HEK293 (cell line): ENCODE data around the gene FMNL1.

Source experiments
- CTCF ChIA-PET: fragments of 350-600 bp; formaldehyde crosslinking; extraction: SDS; loops from one replicate; lab custom pipeline; 2021; ENCODE audit warnings: antibody characterized with exemption; lab: Yijun Ruan, JAX
- POLR2A ChIA-PET: fragments of 300-600 bp; formaldehyde crosslinking; extraction: SDS; loops from one replicate; lab custom pipeline; 2020; ENCODE audit warnings: antibody characterized with exemption, inconsistent platforms; lab: Yijun Ruan, JAX
- H3K27ac ChIP-seq: fragments of 200-500 bp; sonication (Bioruptor generic); 2 replicates; pipeline ENCODE4 v1.5.1; 2014; ENCODE audit warnings: low read depth, low read length, control low read depth, inconsistent platforms; ENCODE audit errors: extremely low read depth
- H3K36me3 ChIP-seq, 2 experiments: fragments of 200-500 bp in 1 of 2; sonication (Bioruptor generic) in 1 of 2; 1 replicate in 1 of 2; 2 replicates in 1 of 2; pipeline ENCODE4 v1.5.1; 2014 to 2017; ENCODE audit warnings: inconsistent platforms in 2 of 2, low read length in 2 of 2; ENCODE audit not compliant: control insufficient read depth in 2 of 2, insufficient read depth in 1 of 2
- H3K4me1 ChIP-seq: fragments of 200-500 bp; sonication (Bioruptor generic); 2 replicates; pipeline ENCODE4 v1.5.1; 2014; ENCODE audit warnings: mild to moderate bottlenecking, low read length, inconsistent platforms; ENCODE audit not compliant: control insufficient read depth, insufficient read depth
- H3K4me3 ChIP-seq: 2 replicates; pipeline ENCODE4 v1.5.1; 2011; ENCODE audit warnings: low read depth, mild to moderate bottlenecking, control low read depth, low read length, moderate library complexity
- H3K9me3 ChIP-seq: fragments of 200-500 bp; sonication (Bioruptor generic); 2 replicates; pipeline ENCODE4 v1.5.1; 2014; ENCODE audit warnings: low read depth, low read length, inconsistent platforms; ENCODE audit not compliant: control insufficient read depth, insufficient read depth
- BCL11A ChIP-seq: fragments of 450-650 bp; formaldehyde crosslinking; IDR thresholded peaks from 2 replicates; pipeline ENCODE4 v1.5.1; 2016; ENCODE audit warnings: low read depth, missing biosample characterization, missing genetic modification characterization
- FEZF1 ChIP-seq: fragments of 450-650 bp; formaldehyde crosslinking; IDR thresholded peaks from 2 replicates; pipeline ENCODE4 v1.5.1; 2016; ENCODE audit warnings: missing biosample characterization, missing genetic modification characterization
- GLI2 ChIP-seq: fragments of 450-650 bp; formaldehyde crosslinking; IDR thresholded peaks from 2 replicates; pipeline ENCODE4; 2017; ENCODE audit warnings: missing biosample characterization, missing genetic modification characterization, low read depth, borderline replicate concordance
- PRDM1 ChIP-seq: fragments of 450-650 bp; formaldehyde crosslinking; IDR thresholded peaks from 2 replicates; pipeline ENCODE4; 2016; ENCODE audit warnings: missing biosample characterization, missing genetic modification characterization
- SP2 ChIP-seq: fragments of 450-650 bp; formaldehyde crosslinking; IDR thresholded peaks from 2 replicates; pipeline ENCODE4 v1.5.1; 2016; ENCODE audit warnings: missing biosample characterization, missing genetic modification characterization
- TCF7L2 ChIP-seq: IDR thresholded peaks from 2 replicates; pipeline ENCODE4 v1.6.1; 2011; ENCODE audit warnings: low read depth, mild to moderate bottlenecking, inconsistent platforms, low read length, moderate library complexity, borderline replicate concordance
- ZBTB48 ChIP-seq: fragments of 450-650 bp; formaldehyde crosslinking; IDR thresholded peaks from 2 replicates; pipeline ENCODE4 v1.5.1; 2016; ENCODE audit warnings: missing biosample characterization, missing genetic modification characterization
- ZBTB8A ChIP-seq: fragments of 450-650 bp; formaldehyde crosslinking; IDR thresholded peaks from 2 replicates; pipeline ENCODE4 v1.5.1; 2016; ENCODE audit warnings: missing biosample characterization, missing genetic modification characterization
- ZNF140 ChIP-seq: fragments of 450-650 bp; formaldehyde crosslinking; IDR thresholded peaks from 2 replicates; pipeline ENCODE4 v1.5.1; 2016; ENCODE audit warnings: missing biosample characterization, missing genetic modification characterization
- ZNF366 ChIP-seq: fragments of 450-650 bp; formaldehyde crosslinking; conservative IDR thresholded peaks from 2 replicates; pipeline ENCODE4 v1.5.1; 2016; ENCODE audit warnings: missing biosample characterization, missing genetic modification characterization
- ZNF394 ChIP-seq: fragments of 450-650 bp; formaldehyde crosslinking; IDR thresholded peaks from 2 replicates; pipeline ENCODE4 v1.5.1; 2016; ENCODE audit warnings: missing biosample characterization, missing genetic modification characterization, mild to moderate bottlenecking, moderate library complexity, borderline replicate concordance
- ZNF423 ChIP-seq: fragments of 450-650 bp; formaldehyde crosslinking; IDR thresholded peaks from 2 replicates; pipeline ENCODE4 v1.5.1; 2016; ENCODE audit warnings: missing biosample characterization, missing genetic modification characterization
- ZNF596 ChIP-seq: fragments of 450-650 bp; IDR thresholded peaks from 2 replicates; pipeline ENCODE4 v1.5.0; 2018; ENCODE audit warnings: missing biosample characterization, mild to moderate bottlenecking, missing genetic modification characterization, moderate library complexity
- ZNF664 ChIP-seq: fragments of 450-650 bp; formaldehyde crosslinking; IDR thresholded peaks from 2 replicates; pipeline ENCODE4 v1.5.1; 2016; ENCODE audit warnings: missing biosample characterization, missing genetic modification characterization
- ZNF677 ChIP-seq: fragments of 450-650 bp; IDR thresholded peaks from 2 replicates; pipeline ENCODE4 v1.5.0; 2018; ENCODE audit warnings: missing biosample characterization, mild to moderate bottlenecking, missing genetic modification characterization, moderate library complexity
- TF ChIP-seq, protein P1 (sequence below): fragments of 450-650 bp; formaldehyde crosslinking; IDR thresholded peaks from 2 replicates; pipeline ENCODE4 v1.5.1; 2016; ENCODE audit warnings: missing biosample characterization, missing genetic modification characterization, borderline replicate concordance
- TF ChIP-seq, protein P2 (sequence below): fragments of 450-650 bp; IDR thresholded peaks from 2 replicates; pipeline ENCODE4 v1.5.1; 2018; ENCODE audit warnings: missing biosample characterization, missing genetic modification characterization
- TF ChIP-seq, protein P3 (sequence below): fragments of 450-650 bp; formaldehyde crosslinking; IDR thresholded peaks from 2 replicates; pipeline ENCODE4 v1.5.1; 2016; ENCODE audit warnings: missing biosample characterization, missing genetic modification characterization
- TF ChIP-seq, protein P4 (sequence below): fragments of 450-650 bp; formaldehyde crosslinking; IDR thresholded peaks from 2 replicates; pipeline ENCODE4 v1.5.1; 2016; ENCODE audit warnings: missing biosample characterization, missing genetic modification characterization

FMNL1 gene

GRCh38 chr17:45277992-45278391 lies 56.3 kb downstream of the FMNL1 start:
- CTCF ChIA-PET = interaction anchor here (0.6 to 12.0 kb wide), 35 partner anchors 9 to 593 kb away, joined by 3 to 357 read pairs (median 7); partner anchors contain the start of genes ACBD4, FMNL1 and MAP3K14
- H3K4me3 ChIP-seq = no peak overlapping the region
- H3K4me1 ChIP-seq = peaks cover 5% of the 10 kb centered on the region
- TF ChIP-seq ZNF394 (tag by site-specific recombination) = no peak
- no peak for TF ChIP-seq TCF7L2
- TF ChIP-seq, protein P1, sequence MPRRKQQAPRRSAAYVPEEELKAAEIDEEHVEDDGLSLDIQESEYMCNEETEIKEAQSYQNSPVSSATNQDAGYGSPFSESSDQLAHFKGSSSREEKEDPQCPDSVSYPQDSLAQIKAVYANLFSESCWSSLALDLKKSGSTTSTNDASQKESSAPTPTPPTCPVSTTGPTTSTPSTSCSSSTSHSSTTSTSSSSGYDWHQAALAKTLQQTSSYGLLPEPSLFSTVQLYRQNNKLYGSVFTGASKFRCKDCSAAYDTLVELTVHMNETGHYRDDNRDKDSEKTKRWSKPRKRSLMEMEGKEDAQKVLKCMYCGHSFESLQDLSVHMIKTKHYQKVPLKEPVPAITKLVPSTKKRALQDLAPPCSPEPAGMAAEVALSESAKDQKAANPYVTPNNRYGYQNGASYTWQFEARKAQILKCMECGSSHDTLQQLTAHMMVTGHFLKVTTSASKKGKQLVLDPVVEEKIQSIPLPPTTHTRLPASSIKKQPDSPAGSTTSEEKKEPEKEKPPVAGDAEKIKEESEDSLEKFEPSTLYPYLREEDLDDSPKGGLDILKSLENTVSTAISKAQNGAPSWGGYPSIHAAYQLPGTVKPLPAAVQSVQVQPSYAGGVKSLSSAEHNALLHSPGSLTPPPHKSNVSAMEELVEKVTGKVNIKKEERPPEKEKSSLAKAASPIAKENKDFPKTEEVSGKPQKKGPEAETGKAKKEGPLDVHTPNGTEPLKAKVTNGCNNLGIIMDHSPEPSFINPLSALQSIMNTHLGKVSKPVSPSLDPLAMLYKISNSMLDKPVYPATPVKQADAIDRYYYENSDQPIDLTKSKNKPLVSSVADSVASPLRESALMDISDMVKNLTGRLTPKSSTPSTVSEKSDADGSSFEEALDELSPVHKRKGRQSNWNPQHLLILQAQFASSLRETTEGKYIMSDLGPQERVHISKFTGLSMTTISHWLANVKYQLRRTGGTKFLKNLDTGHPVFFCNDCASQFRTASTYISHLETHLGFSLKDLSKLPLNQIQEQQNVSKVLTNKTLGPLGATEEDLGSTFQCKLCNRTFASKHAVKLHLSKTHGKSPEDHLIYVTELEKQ (tag by site-specific recombination) = no peak
- TF ChIP-seq ZNF677 (tag by site-specific recombination) = no peak
- TF ChIP-seq SP2 (tag by site-specific recombination) = no peak
- no peak for TF ChIP-seq ZNF664 (tag by site-specific recombination)
- no peak for TF ChIP-seq GLI2 (tag by site-specific recombination)
- no peak for TF ChIP-seq ZNF423 (tag by site-specific recombination)
- TF ChIP-seq BCL11A (tag by site-specific recombination) = no peak
- TF ChIP-seq ZNF140 (tag by site-specific recombination) = no peak
- TF ChIP-seq, protein P2, sequence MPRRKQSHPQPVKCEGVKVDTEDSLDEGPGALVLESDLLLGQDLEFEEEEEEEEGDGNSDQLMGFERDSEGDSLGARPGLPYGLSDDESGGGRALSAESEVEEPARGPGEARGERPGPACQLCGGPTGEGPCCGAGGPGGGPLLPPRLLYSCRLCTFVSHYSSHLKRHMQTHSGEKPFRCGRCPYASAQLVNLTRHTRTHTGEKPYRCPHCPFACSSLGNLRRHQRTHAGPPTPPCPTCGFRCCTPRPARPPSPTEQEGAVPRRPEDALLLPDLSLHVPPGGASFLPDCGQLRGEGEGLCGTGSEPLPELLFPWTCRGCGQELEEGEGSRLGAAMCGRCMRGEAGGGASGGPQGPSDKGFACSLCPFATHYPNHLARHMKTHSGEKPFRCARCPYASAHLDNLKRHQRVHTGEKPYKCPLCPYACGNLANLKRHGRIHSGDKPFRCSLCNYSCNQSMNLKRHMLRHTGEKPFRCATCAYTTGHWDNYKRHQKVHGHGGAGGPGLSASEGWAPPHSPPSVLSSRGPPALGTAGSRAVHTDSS (tag by site-specific recombination) = no peak
- no peak for TF ChIP-seq ZBTB8A
- no peak for TF ChIP-seq ZNF366 (tag by site-specific recombination)
- TF ChIP-seq, protein P3, sequence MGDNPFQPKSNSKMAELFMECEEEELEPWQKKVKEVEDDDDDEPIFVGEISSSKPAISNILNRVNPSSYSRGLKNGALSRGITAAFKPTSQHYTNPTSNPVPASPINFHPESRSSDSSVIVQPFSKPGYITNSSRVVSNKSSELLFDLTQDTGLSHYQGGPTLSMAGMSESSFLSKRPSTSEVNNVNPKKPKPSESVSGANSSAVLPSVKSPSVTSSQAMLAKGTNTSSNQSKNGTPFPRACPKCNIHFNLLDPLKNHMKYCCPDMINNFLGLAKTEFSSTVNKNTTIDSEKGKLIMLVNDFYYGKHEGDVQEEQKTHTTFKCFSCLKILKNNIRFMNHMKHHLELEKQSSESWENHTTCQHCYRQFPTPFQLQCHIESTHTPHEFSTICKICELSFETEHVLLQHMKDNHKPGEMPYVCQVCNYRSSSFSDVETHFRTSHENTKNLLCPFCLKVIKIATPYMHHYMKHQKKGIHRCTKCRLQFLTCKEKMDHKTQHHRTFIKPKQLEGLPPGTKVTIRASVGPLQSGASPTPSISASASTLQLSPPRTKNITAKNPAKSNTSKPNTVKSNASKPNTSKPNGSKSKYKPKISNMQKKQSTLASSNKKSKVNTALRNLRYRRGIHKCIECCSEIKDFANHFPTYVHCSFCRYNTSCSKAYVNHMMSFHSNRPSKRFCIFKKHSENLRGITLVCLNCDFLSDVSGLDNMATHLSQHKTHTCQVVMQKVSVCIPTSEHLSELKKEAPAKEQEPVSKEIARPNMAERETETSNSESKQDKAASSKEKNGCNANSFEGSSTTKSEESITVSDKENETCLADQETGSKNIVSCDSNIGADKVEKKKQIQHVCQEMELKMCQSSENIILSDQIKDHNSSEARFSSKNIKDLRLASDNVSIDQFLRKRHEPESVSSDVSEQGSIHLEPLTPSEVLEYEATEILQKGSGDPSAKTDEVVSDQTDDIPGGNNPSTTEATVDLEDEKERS (tag by site-specific recombination) = no peak
- TF ChIP-seq, protein P4, sequence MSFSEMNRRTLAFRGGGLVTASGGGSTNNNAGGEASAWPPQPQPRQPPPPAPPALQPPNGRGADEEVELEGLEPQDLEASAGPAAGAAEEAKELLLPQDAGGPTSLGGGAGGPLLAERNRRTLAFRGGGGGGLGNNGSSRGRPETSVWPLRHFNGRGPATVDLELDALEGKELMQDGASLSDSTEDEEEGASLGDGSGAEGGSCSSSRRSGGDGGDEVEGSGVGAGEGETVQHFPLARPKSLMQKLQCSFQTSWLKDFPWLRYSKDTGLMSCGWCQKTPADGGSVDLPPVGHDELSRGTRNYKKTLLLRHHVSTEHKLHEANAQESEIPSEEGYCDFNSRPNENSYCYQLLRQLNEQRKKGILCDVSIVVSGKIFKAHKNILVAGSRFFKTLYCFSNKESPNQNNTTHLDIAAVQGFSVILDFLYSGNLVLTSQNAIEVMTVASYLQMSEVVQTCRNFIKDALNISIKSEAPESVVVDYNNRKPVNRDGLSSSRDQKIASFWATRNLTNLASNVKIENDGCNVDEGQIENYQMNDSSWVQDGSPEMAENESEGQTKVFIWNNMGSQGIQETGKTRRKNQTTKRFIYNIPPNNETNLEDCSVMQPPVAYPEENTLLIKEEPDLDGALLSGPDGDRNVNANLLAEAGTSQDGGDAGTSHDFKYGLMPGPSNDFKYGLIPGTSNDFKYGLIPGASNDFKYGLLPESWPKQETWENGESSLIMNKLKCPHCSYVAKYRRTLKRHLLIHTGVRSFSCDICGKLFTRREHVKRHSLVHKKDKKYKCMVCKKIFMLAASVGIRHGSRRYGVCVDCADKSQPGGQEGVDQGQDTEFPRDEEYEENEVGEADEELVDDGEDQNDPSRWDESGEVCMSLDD = no peak
- no peak for TF ChIP-seq FEZF1 (tag by site-specific recombination)
- no peak for TF ChIP-seq ZNF596 (tag by site-specific recombination)
- TF ChIP-seq PRDM1 (tag by site-specific recombination) = no peak
- no peak for TF ChIP-seq ZBTB48
- no peaks in the 10 kb centered on the region for H3K9me3 ChIP-seq
- POLR2A ChIA-PET = interaction anchor here (0.6 to 2.7 kb wide), 12 partner anchors 8 to 154 kb away, joined by 3 to 17 read pairs (median 4); partner anchors contain the start of genes HEXIM2 and MAP3K14
- H3K36me3 ChIP-seq = peaks cover 9 to 28% of the 10 kb centered on the region in 2 experiments; a peak in 2 of 3 replicates
- H3K27ac ChIP-seq = no peak overlapping the region
